Gastrocnemius medialis (tissue), 4 donors: ENCODE measurements around the gene CAB39. TPM values are rescaled to one million over a fixed set of nuclear protein-coding genes. Genes with fewer than 3 reads are reported as not detected.

Experiments used
- ATAC-seq, 2 donors: fragments of 150-250 bp; one replicate each; pipeline ENCODE4 v1.9.1; 2016
- DNase-seq, 2 donors: peaks; one replicate each; pipeline ENCODE4 v3.0.0-alpha.2; 2019
- H3K27ac ChIP-seq, 4 donors: fragments of 200-600 bp; sonication (generic); 1 replicate in 1 of 4; 2 replicates in 3 of 4; pipeline ENCODE4 v1.5.1; 2016 to 2018; ENCODE audit warnings: mild to moderate bottlenecking in 2 of 4, moderate library complexity in 1 of 4
- H3K27me3 ChIP-seq, 3 donors: fragments of 200-600 bp; sonication (generic) in 2 of 3; 1 replicate in 1 of 3; 2 replicates in 2 of 3; pipeline versions ENCODE4 v1.5.1 to v1.6.0; 2016 to 2019; ENCODE audit warnings: mild to moderate bottlenecking in 1 of 3, moderate library complexity in 1 of 3
- H3K36me3 ChIP-seq, 2 donors: fragments of 200-600 bp; sonication (generic) in 1 of 2; one replicate each; pipeline ENCODE4 v1.5.1; 2017 to 2018
- H3K4me1 ChIP-seq, 2 donors: fragments of 200-600 bp; sonication (generic) in 1 of 2; one replicate each; pipeline ENCODE4 v1.5.1; 2016 to 2017; ENCODE audit warnings: mild to moderate bottlenecking in 2 of 2
- H3K4me3 ChIP-seq, 4 donors: fragments of 200-600 bp; sonication (generic) in 3 of 4; 1 replicate in 1 of 4; 2 replicates in 3 of 4; pipeline ENCODE4 v1.5.1; 2016 to 2019; ENCODE audit warnings: mild to moderate bottlenecking in 2 of 4
- H3K9me3 ChIP-seq, 3 donors: fragments of 200-600 bp; sonication (generic) in 2 of 3; 1 replicate in 1 of 3; 2 replicates in 2 of 3; pipeline ENCODE4 v1.5.1; 2016 to 2019
- POLR2A ChIP-seq, 2 donors: fragments of 450-650 bp; IDR thresholded peaks; one replicate each; pipeline ENCODE4 v1.6.1; 2017; ENCODE audit warnings: antibody characterized with exemption in 2 of 2, mild to moderate bottlenecking in 2 of 2, moderate library complexity in 2 of 2
- in situ Hi-C, 4 donors: fragments of 200-750 bp; cut with MboI; loops; one replicate each; pipeline versions ENCODE4 v1.15.0 to v1.8.0; 2017; ENCODE audit warnings: low sequenced_read_pairs in 4 of 4
- intact Hi-C: fragments of 100-400 bp; cut with DNase I; formaldehyde crosslinking; loops from one replicate; pipeline ENCODE4 v1.15.1; 2023; ENCODE audit warnings: low total_unique reads
- total RNA-seq, 4 donors: library from RNA; depleted of rRNA; stranded (reverse); fragments of >200 nt; gene quantifications; one replicate each; pipeline versions ENCODE4 v1.1.0 to v1.2.3, GENCODE V29; 2016
- TF ChIP-seq, protein P1 (sequence below), 5 experiments: fragments of 450-650 bp in 3 of 5; fragments of 200-600 bp in 2 of 5; sonication (generic) in 2 of 5; IDR thresholded peaks in 4 of 5; conservative IDR thresholded peaks in 1 of 5; 1 replicate in 4 of 5; 2 replicates in 1 of 5; pipeline ENCODE4 v1.5.1; 2016 to 2019; ENCODE audit warnings: antibody characterized with exemption in 5 of 5, mild to moderate bottlenecking in 3 of 5, moderate library complexity in 3 of 5

Gene CAB39
- total RNA-seq, 4 donors from 2014 or later: 93.9 to 211 (median 133) TPM

DNA sequence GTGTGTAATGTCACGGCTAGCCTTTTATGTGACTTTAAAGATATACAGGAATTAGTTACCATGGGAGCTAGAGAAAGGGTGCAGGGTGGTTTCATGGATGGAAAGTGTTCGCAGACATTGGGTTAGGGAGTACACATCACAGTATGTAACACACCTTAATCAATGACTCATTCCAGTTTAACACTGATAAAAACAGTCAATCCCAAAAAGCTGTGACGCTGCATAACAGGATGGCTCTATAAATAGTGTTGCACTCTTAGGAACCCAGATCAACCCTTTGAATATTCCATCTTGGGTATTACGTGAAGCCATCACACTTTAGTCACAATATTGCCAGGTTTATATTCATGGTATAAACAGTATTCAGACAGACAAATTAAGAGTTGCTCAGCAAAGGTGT lies 33.6 kb downstream of the CAB39 start:
- H3K36me3 ChIP-seq: no peaks in the 10 kb centered on the region
- intact Hi-C loops (no loop called here), in situ Hi-C loops (no loop called here)
- H3K27me3 ChIP-seq: no peaks in the 10 kb centered on the region
- peaks cover 29 to 32% of the 10 kb centered on the region in 2 donors for H3K4me1 ChIP-seq
- DNase-seq (no peak), ATAC-seq (no peak)
- TF ChIP-seq POLR2A (IDR thresholded peaks at IDR 0.05): no peak
- TF ChIP-seq, protein P1, sequence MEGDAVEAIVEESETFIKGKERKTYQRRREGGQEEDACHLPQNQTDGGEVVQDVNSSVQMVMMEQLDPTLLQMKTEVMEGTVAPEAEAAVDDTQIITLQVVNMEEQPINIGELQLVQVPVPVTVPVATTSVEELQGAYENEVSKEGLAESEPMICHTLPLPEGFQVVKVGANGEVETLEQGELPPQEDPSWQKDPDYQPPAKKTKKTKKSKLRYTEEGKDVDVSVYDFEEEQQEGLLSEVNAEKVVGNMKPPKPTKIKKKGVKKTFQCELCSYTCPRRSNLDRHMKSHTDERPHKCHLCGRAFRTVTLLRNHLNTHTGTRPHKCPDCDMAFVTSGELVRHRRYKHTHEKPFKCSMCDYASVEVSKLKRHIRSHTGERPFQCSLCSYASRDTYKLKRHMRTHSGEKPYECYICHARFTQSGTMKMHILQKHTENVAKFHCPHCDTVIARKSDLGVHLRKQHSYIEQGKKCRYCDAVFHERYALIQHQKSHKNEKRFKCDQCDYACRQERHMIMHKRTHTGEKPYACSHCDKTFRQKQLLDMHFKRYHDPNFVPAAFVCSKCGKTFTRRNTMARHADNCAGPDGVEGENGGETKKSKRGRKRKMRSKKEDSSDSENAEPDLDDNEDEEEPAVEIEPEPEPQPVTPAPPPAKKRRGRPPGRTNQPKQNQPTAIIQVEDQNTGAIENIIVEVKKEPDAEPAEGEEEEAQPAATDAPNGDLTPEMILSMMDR (IDR thresholded peaks at IDR 0.05 in 4 of 5, conservative IDR thresholded peaks at IDR 0.05 in 1 of 5): no peak
- H3K9me3 ChIP-seq: no peaks in the 10 kb centered on the region
- no peak overlapping the region for H3K27ac ChIP-seq
- H3K4me3 ChIP-seq: no peak overlapping the region

DNA sequence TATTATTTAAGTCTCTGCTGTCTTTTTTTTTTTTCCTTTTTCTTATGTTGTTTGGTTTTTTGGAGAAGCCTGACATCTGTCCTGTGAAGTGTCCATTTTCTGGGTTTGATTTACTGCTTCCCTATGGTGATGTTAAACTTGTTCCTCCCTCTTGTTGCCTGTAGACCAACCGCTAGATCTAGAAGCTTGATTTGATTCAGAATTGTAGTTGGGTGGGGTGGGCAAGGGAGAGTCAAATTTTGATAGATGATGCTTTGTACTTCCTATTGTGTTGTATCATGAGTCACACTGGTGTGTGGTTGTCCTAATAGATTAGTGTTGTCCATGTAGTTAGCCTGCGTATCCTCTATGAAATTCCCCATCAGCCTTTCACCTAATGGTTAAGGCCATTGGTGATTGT lies 35.4 kb downstream of the CAB39 start:
- Histone ChIP-seq H3K9me3 (no peaks in the 10 kb centered on the region), H3K27ac (no peak overlapping the region), H3K4me1 (peaks cover 29 to 32% of the 10 kb centered on the region in 2 donors), H3K27me3 (no peaks in the 10 kb centered on the region), H3K36me3 (no peaks in the 10 kb centered on the region), H3K4me3 (no peak overlapping the region)
- DNase-seq (no peak), ATAC-seq (no peak)
- TF ChIP-seq, protein P1 (IDR thresholded peaks at IDR 0.05 in 4 of 5, conservative IDR thresholded peaks at IDR 0.05 in 1 of 5): no peak
- no peak for TF ChIP-seq POLR2A (IDR thresholded peaks at IDR 0.05)
- intact Hi-C loops: no loop called here
- in situ Hi-C loops: no loop called here

- peaks cover 29 to 32% of the 10 kb centered on the region in 2 donors for H3K4me1 ChIP-seq
- no peak overlapping the region for H3K4me3 ChIP-seq
- no peak for DNase-seq
- H3K27me3 ChIP-seq: no peaks in the 10 kb centered on the region
- intact Hi-C loops (no loop called here), in situ Hi-C loops (no loop called here)
- H3K27ac ChIP-seq: no peak overlapping the region
- H3K9me3 ChIP-seq: no peaks in the 10 kb centered on the region
- TF ChIP-seq, protein P1 (IDR thresholded peaks at IDR 0.05 in 4 of 5, conservative IDR thresholded peaks at IDR 0.05 in 1 of 5): no peak
- no peak for TF ChIP-seq POLR2A (IDR thresholded peaks at IDR 0.05)
- ATAC-seq: no peak
- no peaks in the 10 kb centered on the region for H3K36me3 ChIP-seq
These were observed 36.5 kb downstream of the CAB39 start for GRCh38 chr2:230749111-230749510.

DNA sequence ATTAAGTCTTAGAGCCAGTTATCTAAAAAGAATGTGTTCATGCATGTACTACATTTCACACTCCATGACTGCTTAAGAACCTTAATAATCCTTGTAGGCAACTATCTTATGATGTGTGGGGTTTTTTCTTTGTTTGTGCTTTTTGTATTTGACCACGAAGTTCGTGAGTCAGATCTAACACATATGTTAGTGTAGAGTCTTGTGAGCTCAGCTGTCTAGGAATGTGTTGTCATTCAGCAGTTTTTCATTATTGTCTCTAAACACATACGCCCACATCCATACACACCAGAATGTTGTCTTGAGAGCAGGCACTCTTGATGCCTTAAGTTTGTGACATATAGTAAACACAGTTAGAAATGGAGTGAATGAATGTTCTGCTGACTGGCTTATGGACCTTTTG lies 38.4 kb downstream of the CAB39 start:
- Histone ChIP-seq H3K27ac (no peak overlapping the region), H3K27me3 (no peaks in the 10 kb centered on the region), H3K36me3 (no peaks in the 10 kb centered on the region), H3K4me3 (no peak overlapping the region), H3K9me3 (no peaks in the 10 kb centered on the region), H3K4me1 (peaks cover 35 to 40% of the 10 kb centered on the region in 2 donors)
- no peak for ATAC-seq
- in situ Hi-C loops (no loop called here), intact Hi-C loops (no loop called here)
- DNase-seq: no peak
- no peak for TF ChIP-seq POLR2A (IDR thresholded peaks at IDR 0.05)
- TF ChIP-seq, protein P1 (IDR thresholded peaks at IDR 0.05 in 4 of 5, conservative IDR thresholded peaks at IDR 0.05 in 1 of 5): no peak

DNA sequence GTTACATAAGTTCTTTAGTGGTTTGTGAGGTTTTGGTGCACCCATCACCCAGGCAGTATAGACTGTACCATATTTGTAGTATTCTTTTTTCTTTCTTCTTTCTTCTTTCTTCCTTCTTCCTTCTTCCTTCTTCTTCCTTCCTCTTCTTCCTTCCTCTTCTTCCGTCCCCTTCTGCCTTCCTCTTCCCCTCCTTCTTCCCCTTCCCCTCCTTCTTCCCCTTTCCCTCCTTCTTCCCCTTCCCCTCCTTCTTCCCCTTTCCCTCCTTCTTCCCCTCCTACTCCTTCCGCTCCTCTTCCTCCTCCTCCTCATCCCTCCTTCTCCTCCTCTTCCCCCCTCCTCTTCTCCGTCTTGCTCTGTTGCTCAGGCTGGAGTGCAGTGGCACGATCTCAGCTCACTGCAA lies 41.6 kb downstream of the CAB39 start:
- no peak overlapping the region for H3K4me3 ChIP-seq
- H3K4me1 ChIP-seq: peaks cover 47% of the 10 kb centered on the region in 2 donors
- intact Hi-C loops: no loop called here

More for the DNA sequence above, 41.6 kb downstream of the CAB39 start:
- ATAC-seq: no peak
- H3K36me3 ChIP-seq: no peaks in the 10 kb centered on the region
- TF ChIP-seq, protein P1 (IDR thresholded peaks at IDR 0.05 in 4 of 5, conservative IDR thresholded peaks at IDR 0.05 in 1 of 5): no peak
- no peak for TF ChIP-seq POLR2A (IDR thresholded peaks at IDR 0.05)
- no peak overlapping the region for H3K27ac ChIP-seq
- no peaks in the 10 kb centered on the region for H3K27me3 ChIP-seq
- H3K9me3 ChIP-seq: no peaks in the 10 kb centered on the region
- in situ Hi-C loops: no loop called here
- DNase-seq: no peak
